Testis (tissue), 3 donors: ENCODE data around the gene FAM240A. TPM values are rescaled to one million over a fixed set of nuclear protein-coding genes. Genes with fewer than 3 reads are reported as not detected.

Source experiments
- DNase-seq: peaks from one replicate; pipeline ENCODE4 v3.0.0-alpha.2; 2019
- H3K27ac ChIP-seq, 2 donors: fragments of 200-600 bp; sonication (generic); one replicate each; pipeline ENCODE4 v1.5.1; 2019
- H3K27me3 ChIP-seq: fragments of 200-600 bp; sonication (generic); one replicate; pipeline ENCODE4 v1.5.1; 2019
- H3K36me3 ChIP-seq: fragments of 200-600 bp; sonication (generic); one replicate; pipeline ENCODE4 v1.5.1; 2017; ENCODE audit warnings: low read depth; ENCODE audit errors: missing control alignments
- H3K4me1 ChIP-seq: fragments of 200-600 bp; sonication (generic); one replicate; pipeline ENCODE4 v1.5.1; 2019
- H3K4me3 ChIP-seq, 2 donors: fragments of 200-600 bp; sonication (generic); one replicate each; pipeline ENCODE4 v1.5.1; 2017 to 2019
- H3K9me3 ChIP-seq: fragments of 200-600 bp; sonication (generic); one replicate; pipeline ENCODE4 v1.5.1; 2017
- POLR2A ChIP-seq: fragments of 450-650 bp; IDR thresholded peaks from one replicate; pipeline ENCODE4 v1.6.1; 2017; ENCODE audit warnings: antibody characterized with exemption, mild to moderate bottlenecking, moderate library complexity
- whole genome bisulfite sequencing, 2 donors: methylation state at CpG; one replicate each; pipeline ENCODE4 v1.1.5; 2018; 5-methylcytosine and 5-hydroxymethylcytosine counted together
- intact Hi-C: fragments of 100-400 bp; cut with DNase I; formaldehyde crosslinking; loops from one replicate; pipeline ENCODE4 v1.15.1; 2023; ENCODE audit warnings: low total_unique reads
- polyA plus RNA-seq: library from polyadenylated mRNA; stranded (reverse); fragments of 350-450 nt; fragmentation: Illumina TruSeq; extraction: RNeasy Lipid Tissue Mini Kit (QIAGEN cat#74804); gene quantifications from one replicate; pipeline ENCODE4 v1.2.3, GENCODE V29; 2014; ENCODE audit warnings: low read depth, low replicate concordance; ENCODE audit not compliant: insufficient read depth
- small RNA-seq, 2 donors: library from RNA; depleted of rRNA; stranded (forward); fragments of <200 nt; gene quantifications; one replicate each; pipeline ENCODE3, GENCODE V24; 2016
- total RNA-seq, 2 donors: library from RNA; depleted of rRNA; stranded (reverse); fragments of >200 nt; gene quantifications; one replicate each; pipeline ENCODE4 v1.2.3, GENCODE V29; 2016
- TF ChIP-seq, protein P1 (sequence below), 3 experiments: fragments of 450-650 bp in 2 of 3; fragments of 200-600 bp in 1 of 3; sonication (generic) in 1 of 3; IDR thresholded peaks; one replicate each; pipeline ENCODE4 v1.5.1; 2016 to 2019; ENCODE audit warnings: antibody characterized with exemption in 3 of 3, mild to moderate bottlenecking in 2 of 3, moderate library complexity in 1 of 3

Gene FAM240A
- total and polyA plus RNA-seq, 3 donors from 2014 or later = not detected

DNA sequence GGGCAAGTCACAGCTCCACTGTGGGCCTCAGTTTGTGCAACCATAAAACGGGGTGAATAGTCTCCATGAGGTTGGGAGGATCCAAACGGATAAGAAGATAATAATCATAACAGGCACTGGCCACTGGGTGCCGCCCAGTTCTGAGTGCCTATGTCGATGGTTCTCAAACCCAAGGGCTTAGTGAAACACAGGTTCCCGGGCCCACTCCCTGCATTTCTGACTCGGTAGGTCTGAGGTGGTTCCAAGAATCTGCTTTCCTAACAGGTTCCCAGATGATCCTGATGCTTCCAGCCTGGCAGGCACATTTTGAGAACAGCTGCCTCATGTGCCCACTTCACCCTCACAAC lies 60.0 kb downstream of the FAM240A start:
- Histone ChIP-seq H3K27ac (no peak overlapping the region), H3K36me3 (no peaks in the 10 kb centered on the region), H3K9me3 (no peaks in the 10 kb centered on the region), H3K4me3 (no peak overlapping the region), H3K27me3 (no peaks in the 10 kb centered on the region), H3K4me1 (no peaks in the 10 kb centered on the region)
- no peak for TF ChIP-seq POLR2A
- TF ChIP-seq, protein P1, sequence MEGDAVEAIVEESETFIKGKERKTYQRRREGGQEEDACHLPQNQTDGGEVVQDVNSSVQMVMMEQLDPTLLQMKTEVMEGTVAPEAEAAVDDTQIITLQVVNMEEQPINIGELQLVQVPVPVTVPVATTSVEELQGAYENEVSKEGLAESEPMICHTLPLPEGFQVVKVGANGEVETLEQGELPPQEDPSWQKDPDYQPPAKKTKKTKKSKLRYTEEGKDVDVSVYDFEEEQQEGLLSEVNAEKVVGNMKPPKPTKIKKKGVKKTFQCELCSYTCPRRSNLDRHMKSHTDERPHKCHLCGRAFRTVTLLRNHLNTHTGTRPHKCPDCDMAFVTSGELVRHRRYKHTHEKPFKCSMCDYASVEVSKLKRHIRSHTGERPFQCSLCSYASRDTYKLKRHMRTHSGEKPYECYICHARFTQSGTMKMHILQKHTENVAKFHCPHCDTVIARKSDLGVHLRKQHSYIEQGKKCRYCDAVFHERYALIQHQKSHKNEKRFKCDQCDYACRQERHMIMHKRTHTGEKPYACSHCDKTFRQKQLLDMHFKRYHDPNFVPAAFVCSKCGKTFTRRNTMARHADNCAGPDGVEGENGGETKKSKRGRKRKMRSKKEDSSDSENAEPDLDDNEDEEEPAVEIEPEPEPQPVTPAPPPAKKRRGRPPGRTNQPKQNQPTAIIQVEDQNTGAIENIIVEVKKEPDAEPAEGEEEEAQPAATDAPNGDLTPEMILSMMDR (IDR thresholded peaks at IDR 0.05) = no peak
- 93 to 94% methylated on average over 6 of the region's 6 CpGs for WGBS, 2 donors
- intact Hi-C loops = no loop called here
- DNase-seq = no peak

DNA sequence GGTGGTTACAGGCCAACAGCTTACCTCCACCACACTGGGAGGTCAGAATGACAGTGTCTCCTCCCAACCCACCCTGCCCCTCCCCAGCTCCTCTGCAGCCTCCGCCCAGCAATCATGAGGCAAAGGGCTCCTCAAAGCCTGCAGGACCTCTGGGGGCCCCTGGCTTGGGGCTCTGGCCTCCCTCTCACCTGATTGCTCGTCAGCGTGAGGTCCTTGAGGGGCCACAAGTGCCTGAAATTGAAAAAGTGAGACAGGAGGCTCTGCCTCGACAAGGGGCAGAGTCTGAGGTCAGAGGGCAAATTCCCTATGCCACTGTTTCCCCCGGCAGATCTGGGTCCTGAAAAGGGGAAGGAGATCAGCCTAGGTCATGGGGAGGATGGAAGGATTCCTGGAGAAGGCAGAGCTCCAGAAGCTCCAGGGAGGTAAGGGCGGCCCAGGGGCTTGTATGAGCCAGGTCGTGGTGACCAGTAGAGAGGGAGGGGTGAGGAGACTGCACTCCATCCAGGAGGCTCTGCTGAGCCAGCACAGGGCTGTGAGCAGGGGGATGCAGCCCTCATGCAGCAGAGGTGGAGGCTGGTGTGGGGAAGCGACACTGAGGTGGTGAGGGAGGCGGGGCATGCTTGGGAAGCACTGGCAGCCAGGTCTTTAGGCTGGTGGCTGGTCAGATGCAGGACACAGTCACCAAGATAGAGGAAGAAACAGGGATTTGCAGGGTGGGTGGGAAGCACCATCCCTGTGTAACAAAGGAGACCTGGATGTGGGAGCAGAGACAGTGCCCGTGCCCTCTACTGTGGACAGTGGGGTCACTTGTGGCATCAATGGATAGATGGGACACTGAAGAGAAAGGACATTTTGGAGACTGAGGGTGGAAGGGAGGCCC lies 61.1 kb downstream of the FAM240A start:
- Histone ChIP-seq H3K4me3 (no peak overlapping the region), H3K27me3 (no peaks in the 10 kb centered on the region), H3K27ac (no peak overlapping the region), H3K4me1 (no peaks in the 10 kb centered on the region), H3K9me3 (no peaks in the 10 kb centered on the region), H3K36me3 (no peaks in the 10 kb centered on the region)
- TF ChIP-seq, protein P1 (IDR thresholded peaks at IDR 0.05) = no peak
- no peak for TF ChIP-seq POLR2A
- no peak for DNase-seq
- WGBS, 2 donors = 84 to 91% methylated on average over 10 of the region's 10 CpGs
- intact Hi-C loops = no loop called here

DNA sequence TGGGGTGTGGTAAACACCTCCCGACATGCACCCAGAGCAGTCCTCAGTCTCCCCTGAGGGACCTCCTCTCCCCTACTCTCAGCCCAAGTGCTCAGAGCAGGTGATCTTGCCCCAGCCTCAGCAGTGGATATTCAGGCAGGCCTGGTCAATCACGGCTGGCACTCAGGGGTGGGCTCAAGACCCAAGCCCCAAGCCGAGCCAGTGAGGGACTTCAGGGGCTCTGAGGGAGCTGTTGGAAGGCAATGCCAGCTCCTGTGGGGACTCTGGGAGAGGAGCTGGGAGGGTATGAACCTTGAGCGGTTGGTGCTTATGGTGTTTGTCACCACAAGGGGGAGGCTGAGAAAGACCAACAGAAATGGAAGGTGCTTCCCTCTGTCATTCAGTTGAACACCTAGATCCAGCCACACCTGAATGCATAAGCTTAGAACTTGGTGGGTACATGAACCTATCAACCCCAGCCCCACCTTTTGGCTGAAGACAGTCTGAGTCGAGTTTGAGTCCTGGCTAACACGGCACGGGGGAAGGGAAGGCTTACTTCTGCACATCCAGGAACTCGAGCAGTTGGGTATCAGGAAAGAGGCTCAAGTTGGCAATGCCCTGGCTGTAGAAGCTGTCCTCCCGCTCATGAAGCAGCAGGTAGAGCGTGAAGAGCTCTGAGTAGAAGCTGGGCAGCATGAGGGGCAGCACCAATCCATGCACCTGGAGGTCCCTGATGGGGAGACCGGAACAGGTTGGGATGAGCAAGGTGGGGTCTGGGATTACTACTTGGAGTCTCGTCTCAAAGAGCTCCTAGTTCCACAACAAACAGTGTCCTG lies 61.9 kb downstream of the FAM240A start:
- intact Hi-C loops = no loop called here
- Histone ChIP-seq H3K4me1 (no peaks in the 10 kb centered on the region), H3K27ac (no peak overlapping the region), H3K36me3 (no peaks in the 10 kb centered on the region), H3K9me3 (no peaks in the 10 kb centered on the region), H3K27me3 (no peaks in the 10 kb centered on the region), H3K4me3 (no peak overlapping the region)
- DNase-seq = no peak
- 87 to 93% methylated on average over 12 of the region's 12 CpGs for WGBS, 2 donors
- TF ChIP-seq, protein P1 (IDR thresholded peaks at IDR 0.05) = no peak
- no peak for TF ChIP-seq POLR2A

DNA sequence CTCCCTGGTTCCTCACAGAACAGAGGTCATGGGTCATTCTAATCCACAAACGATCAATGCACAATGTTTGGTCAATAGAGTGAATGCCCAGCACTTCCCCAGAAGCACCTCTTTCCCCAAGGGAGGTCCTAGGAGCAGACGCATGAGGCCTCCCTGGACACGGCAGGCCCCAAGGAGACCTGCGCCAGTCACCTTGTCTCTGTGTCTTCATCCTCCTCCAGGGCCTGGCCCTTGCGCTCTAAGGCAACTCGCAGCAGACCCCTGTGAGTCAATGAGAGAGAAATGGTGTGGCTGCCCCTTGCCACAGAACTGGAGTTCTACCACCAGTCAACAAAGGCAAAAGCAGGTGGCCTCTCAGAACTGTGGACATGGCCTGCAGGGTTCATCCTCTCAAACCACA lies 63.1 kb downstream of the FAM240A start:
- 90% methylated on average over 3 to 6 of the region's 6 CpGs for WGBS, 2 donors
- TF ChIP-seq, protein P1 (IDR thresholded peaks at IDR 0.05) = no peak
- TF ChIP-seq POLR2A = no peak
- no peak for DNase-seq
- H3K27me3 ChIP-seq = no peaks in the 10 kb centered on the region
- H3K27ac ChIP-seq = no peak overlapping the region
- no peaks in the 10 kb centered on the region for H3K9me3 ChIP-seq
- no peaks in the 10 kb centered on the region for H3K36me3 ChIP-seq
- no peak overlapping the region for H3K4me3 ChIP-seq
- intact Hi-C loops = no loop called here
- no peaks in the 10 kb centered on the region for H3K4me1 ChIP-seq

Small RNA genes within 50 kb of the gene (small RNA-seq; reads per million reads assigned to genes)
- gene RF00591 = 0 reads per million in 2 donors

Other genes starting within 250 kb of the FAM240A start
- under 1 TPM in 1 of 2 donors, not detected in 1; 0.56 TPM for gene CCR5, start 241.6 kb upstream of the FAM240A start, total RNA-seq
- gene CCR5, start 241.6 kb upstream of the FAM240A start, polyA plus RNA-seq = 3.3 TPM
- gene CCRL2, start 205.3 kb upstream of the FAM240A start, total RNA-seq = under 1 TPM; 0.31 to 0.87 TPM
- gene CCRL2, start 205.3 kb upstream of the FAM240A start, polyA plus RNA-seq = 1.2 TPM
- under 1 TPM; 0.31 to 0.43 TPM for gene LTF, start 147.6 kb upstream of the FAM240A start, total RNA-seq
- 7.8 TPM for gene LTF, start 147.6 kb upstream of the FAM240A start, polyA plus RNA-seq
- 1 to 10 TPM in 1 of 2 donors, under 1 TPM in 1; 0.50 to 1.1 TPM for gene RTP3, start 114.5 kb upstream of the FAM240A start, total RNA-seq
- gene RTP3, start 114.5 kb upstream of the FAM240A start, polyA plus RNA-seq = 2.0 TPM
- under 1 TPM; 0.71 to 0.99 TPM for gene LRRC2, start 46.2 kb upstream of the FAM240A start, total RNA-seq
- gene LRRC2, start 46.2 kb upstream of the FAM240A start, polyA plus RNA-seq = 2.2 TPM
- 10 to 100 TPM in 1 of 2 donors, 1 to 10 TPM in 1; 5.4 to 11.2 TPM for gene ALS2CL, start 81.2 kb downstream of the FAM240A start, total RNA-seq
- 4.4 TPM for gene ALS2CL, start 81.2 kb downstream of the FAM240A start, polyA plus RNA-seq
- gene TMIE, start 88.9 kb downstream of the FAM240A start, total RNA-seq = 1 to 10 TPM; 1.5 to 2.3 TPM
- gene TMIE, start 88.9 kb downstream of the FAM240A start, polyA plus RNA-seq = 1.8 TPM
- 1 to 10 TPM; 3.8 to 6.2 TPM for gene PRSS50, start 105.3 kb downstream of the FAM240A start, total RNA-seq
- 0.92 TPM for gene PRSS50, start 105.3 kb downstream of the FAM240A start, polyA plus RNA-seq